Left ventricle myocardium inferior (tissue), 1 donor: ENCODE data around the gene TERT. TPM values are rescaled to one million over a fixed set of nuclear protein-coding genes. Genes with fewer than 3 reads are reported as not detected.
"Not testable (repeated sequence)": the region's sequence is repeated elsewhere in the genome, so short reads cannot be mapped to it uniquely, and the experiment has no call there.

Source experiments
- DNase-seq: peaks from one replicate; pipeline ENCODE4 v3.0.0-alpha.2; 2020
- H3K27ac ChIP-seq: fragments of 200-600 bp; replicated peaks from 2 replicates; pipeline ENCODE4 v1.8.0; 2021
- H3K27me3 ChIP-seq: fragments of 200-600 bp; 2 replicates; pipeline ENCODE4 v1.8.0; 2021; ENCODE audit warnings: low read depth
- H3K36me3 ChIP-seq: fragments of 200-600 bp; 2 replicates; pipeline ENCODE4 v1.8.0; 2021
- H3K4me1 ChIP-seq: fragments of 200-600 bp; 2 replicates; pipeline ENCODE4 v1.8.0; 2021
- H3K4me3 ChIP-seq: fragments of 200-600 bp; 2 replicates; pipeline ENCODE4 v1.8.0; 2021; ENCODE audit warnings: mild to moderate bottlenecking, moderate library complexity
- H3K9me3 ChIP-seq: fragments of 200-600 bp; replicated peaks from 2 replicates; pipeline ENCODE4 v1.8.0; 2021
- intact Hi-C: fragments of 100-400 bp; cut with micrococcal nuclease; formaldehyde crosslinking; loops from one replicate; pipeline ENCODE4 v1.11.0; 2022
- long read RNA-seq: library from polyadenylated mRNA; unstranded; transcript quantifications from one replicate; pipeline ENCODE4 v2.0.0, GENCODE V29; 2021
- total RNA-seq: library from RNA; stranded (reverse); fragmentation: NEBNext Ultra II Directional; extraction: Animal tissue kit (Norgen Biotek cat#: 25700); gene quantifications from one replicate; pipeline ENCODE4 v1.2.1, GENCODE V29; 2021
- TF ChIP-seq, protein P1 (sequence below): fragments of 200-600 bp; IDR thresholded peaks from 2 replicates; pipeline ENCODE4 v1.8.0; 2021; ENCODE audit warnings: antibody characterized with exemption, mild to moderate bottlenecking, borderline replicate concordance
- donor health status: DM: no; HTN: yes; CAD: no; lungs with severe emphysema.

TERT gene
- not detected for total RNA-seq
- long read RNA-seq, result 0 reads

DNA sequence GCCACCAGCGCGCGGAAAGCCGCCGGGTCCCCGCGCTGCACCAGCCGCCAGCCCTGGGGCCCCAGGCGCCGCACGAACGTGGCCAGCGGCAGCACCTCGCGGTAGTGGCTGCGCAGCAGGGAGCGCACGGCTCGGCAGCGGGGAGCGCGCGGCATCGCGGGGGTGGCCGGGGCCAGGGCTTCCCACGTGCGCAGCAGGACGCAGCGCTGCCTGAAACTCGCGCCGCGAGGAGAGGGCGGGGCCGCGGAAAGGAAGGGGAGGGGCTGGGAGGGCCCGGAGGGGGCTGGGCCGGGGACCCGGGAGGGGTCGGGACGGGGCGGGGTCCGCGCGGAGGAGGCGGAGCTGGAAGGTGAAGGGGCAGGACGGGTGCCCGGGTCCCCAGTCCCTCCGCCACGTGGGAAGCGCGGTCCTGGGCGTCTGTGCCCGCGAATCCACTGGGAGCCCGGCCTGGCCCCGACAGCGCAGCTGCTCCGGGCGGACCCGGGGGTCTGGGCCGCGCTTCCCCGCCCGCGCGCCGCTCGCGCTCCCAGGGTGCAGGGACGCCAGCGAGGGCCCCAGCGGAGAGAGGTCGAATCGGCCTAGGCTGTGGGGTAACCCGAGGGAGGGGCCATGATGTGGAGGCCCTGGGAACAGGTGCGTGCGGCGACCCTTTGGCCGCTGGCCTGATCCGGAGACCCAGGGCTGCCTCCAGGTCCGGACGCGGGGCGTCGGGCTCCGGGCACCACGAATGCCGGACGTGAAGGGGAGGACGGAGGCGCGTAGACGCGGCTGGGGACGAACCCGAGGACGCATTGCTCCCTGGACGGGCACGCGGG lies at the start of gene TERT:
TERT (minus strand) TSS at position 234 of the 815 bp plus-strand sequence; CDS start at position 155, 79 bp downstream.
- Histone ChIP-seq H3K4me3 (peak within 1 kb of the TSS; percentile 14), H3K4me1 (peaks cover 12% of the 10 kb centered on the region), H3K27ac (no peak within 1 kb of the TSS), H3K9me3 (no peaks in the 10 kb centered on the region), H3K27me3 (peaks cover 78% of the 10 kb centered on the region), H3K36me3 (no peaks in the 10 kb centered on the region)
- TF ChIP-seq, protein P1, sequence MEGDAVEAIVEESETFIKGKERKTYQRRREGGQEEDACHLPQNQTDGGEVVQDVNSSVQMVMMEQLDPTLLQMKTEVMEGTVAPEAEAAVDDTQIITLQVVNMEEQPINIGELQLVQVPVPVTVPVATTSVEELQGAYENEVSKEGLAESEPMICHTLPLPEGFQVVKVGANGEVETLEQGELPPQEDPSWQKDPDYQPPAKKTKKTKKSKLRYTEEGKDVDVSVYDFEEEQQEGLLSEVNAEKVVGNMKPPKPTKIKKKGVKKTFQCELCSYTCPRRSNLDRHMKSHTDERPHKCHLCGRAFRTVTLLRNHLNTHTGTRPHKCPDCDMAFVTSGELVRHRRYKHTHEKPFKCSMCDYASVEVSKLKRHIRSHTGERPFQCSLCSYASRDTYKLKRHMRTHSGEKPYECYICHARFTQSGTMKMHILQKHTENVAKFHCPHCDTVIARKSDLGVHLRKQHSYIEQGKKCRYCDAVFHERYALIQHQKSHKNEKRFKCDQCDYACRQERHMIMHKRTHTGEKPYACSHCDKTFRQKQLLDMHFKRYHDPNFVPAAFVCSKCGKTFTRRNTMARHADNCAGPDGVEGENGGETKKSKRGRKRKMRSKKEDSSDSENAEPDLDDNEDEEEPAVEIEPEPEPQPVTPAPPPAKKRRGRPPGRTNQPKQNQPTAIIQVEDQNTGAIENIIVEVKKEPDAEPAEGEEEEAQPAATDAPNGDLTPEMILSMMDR, result no peak
- DNase-seq, result no peak
- intact Hi-C loops, result no loop called here

DNA sequence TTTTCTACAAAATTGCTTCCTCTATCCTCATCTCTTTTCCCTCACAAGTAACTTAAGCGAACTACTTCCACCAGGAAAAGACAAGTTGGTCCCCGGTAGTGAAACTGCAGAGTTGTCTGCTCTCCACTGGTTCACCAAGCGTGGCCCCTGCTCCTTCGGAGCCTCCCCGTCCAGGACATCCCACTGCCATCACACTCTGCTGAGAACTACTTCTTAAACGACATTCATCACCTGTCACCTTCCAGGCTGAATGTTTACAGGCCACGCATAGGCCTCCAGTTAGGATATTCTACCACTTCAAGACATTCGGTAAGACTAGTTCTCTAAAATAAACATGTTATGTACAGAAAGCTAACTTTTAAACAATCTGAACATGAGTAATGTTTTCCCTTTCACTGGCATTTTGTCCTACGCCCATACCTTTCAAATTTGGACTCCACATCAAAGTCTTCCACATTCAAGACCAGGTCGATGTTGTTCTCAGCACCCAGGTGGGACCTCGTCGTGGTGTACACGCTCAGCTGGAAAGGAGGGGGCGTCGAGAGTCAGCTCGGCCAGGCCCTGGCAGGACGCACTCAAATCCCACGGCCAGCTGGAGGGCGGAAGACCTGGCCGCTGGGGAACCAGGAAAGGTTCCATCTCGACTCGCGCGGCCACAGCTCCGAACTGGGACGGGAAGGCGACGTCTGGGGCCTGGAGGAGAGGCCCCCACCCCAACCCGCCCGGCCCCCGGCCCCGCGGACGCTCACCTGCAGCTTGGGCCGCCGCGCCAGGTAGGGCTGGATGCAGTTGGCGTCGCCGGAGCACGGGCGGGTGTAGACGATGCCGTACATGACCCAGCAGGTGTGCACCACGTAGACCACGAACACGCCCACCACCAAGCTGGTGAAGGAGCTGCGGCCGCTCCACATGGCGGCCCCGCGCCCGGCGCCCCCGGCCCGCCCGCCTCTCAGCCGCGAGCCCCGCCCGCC lies 49.3 kb upstream of the TERT start:
- no peaks in the 10 kb centered on the region for H3K9me3 ChIP-seq
- H3K4me1 ChIP-seq, result peaks cover 29% of the 10 kb centered on the region
- H3K36me3 ChIP-seq, result peaks cover 28% of the 10 kb centered on the region
- H3K27me3 ChIP-seq, result no peaks in the 10 kb centered on the region
- no peak for DNase-seq
- TF ChIP-seq, protein P1, result no peak
- peak overlapping the region; percentile 95 for H3K27ac ChIP-seq
- H3K4me3 ChIP-seq, result peak overlapping the region; percentile 98
- intact Hi-C loops, result no loop called here

GRCh38 chr5:1343315-1343751 lies 48.5 kb upstream of the TERT start:
- intact Hi-C loops, result no loop called here
- Histone ChIP-seq H3K4me3 (peak overlapping the region; percentile 98), H3K9me3 (no peaks in the 10 kb centered on the region), H3K27me3 (no peaks in the 10 kb centered on the region), H3K27ac (no peak overlapping the region), H3K36me3 (peaks cover 36% of the 10 kb centered on the region), H3K4me1 (peaks cover 29% of the 10 kb centered on the region)
- no peak for DNase-seq
- TF ChIP-seq, protein P1, result no peak

- H3K9me3 ChIP-seq, H3K27me3 ChIP-seq, H3K27ac ChIP-seq, H3K4me3 ChIP-seq, intact Hi-C loops, DNase-seq: not testable (repeated sequence)
- H3K4me1 ChIP-seq, result peaks cover 29% of the 10 kb centered on the region
- H3K36me3 ChIP-seq, result peaks cover 42% of the 10 kb centered on the region
These were observed 47.8 kb upstream of the TERT start for GRCh38 chr5:1342711-1343110.

GRCh38 chr5:1342268-1342667 lies 47.4 kb upstream of the TERT start:
- Histone ChIP-seq H3K9me3 (no peaks in the 10 kb centered on the region), H3K36me3 (peaks cover 47% of the 10 kb centered on the region), H3K27ac (no peak overlapping the region), H3K4me3 (no peak overlapping the region), H3K27me3 (no peaks in the 10 kb centered on the region), H3K4me1 (peaks cover 29% of the 10 kb centered on the region)
- no peak for DNase-seq
- intact Hi-C loops, result no loop called here
- TF ChIP-seq, protein P1, result no peak
